ENCODE measurements around the gene CHST14.

CHST14 gene

DNA sequence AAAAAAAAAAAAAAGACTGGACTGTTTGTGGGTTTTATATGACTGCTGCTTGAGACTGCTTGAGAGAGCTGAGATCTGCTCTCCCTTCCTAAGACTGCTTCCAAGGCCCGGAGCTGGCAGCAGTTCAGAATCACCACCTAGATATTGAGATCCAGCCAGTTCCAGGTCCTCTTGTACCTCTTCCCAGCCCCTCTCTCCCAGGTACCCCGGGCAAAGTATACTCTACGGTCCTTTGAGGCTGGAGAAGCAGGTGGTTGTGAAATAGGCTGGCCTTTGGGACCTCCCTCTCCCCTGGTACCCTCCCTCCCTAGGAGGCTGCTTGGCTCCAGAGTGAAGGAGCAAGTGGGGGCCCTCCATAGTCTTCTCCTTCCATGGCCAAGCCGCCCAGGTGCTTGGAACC lies 42.6 kb upstream of the CHST14 start:
- H3K36me3 Mint-ChIP-seq (ENCODE audit: low read depth), result no peaks in the 10 kb centered on the region
- H3K9me3 Mint-ChIP-seq, result no peaks in the 10 kb centered on the region
- H3K4me1 Mint-ChIP-seq, result peaks cover 14% of the 10 kb centered on the region
- peaks cover 22% of the 10 kb centered on the region for H3K27me3 Mint-ChIP-seq (ENCODE audit: low read depth)
- H3K4me3 Mint-ChIP-seq, result no peak overlapping the region
- no peak overlapping the region for H3K27ac Mint-ChIP-seq
- TF ChIP-seq CTCF (IDR thresholded peaks at IDR 0.05; ENCODE audit: unreplicated experiment in 3 of 3), result no peak

- peaks cover 14% of the 10 kb centered on the region for H3K4me1 Mint-ChIP-seq
- H3K36me3 Mint-ChIP-seq (ENCODE audit: low read depth), result no peaks in the 10 kb centered on the region
- H3K9me3 Mint-ChIP-seq, result no peaks in the 10 kb centered on the region
- no peak overlapping the region for H3K27ac Mint-ChIP-seq
- no peak for TF ChIP-seq CTCF (IDR thresholded peaks at IDR 0.05; ENCODE audit: unreplicated experiment in 3 of 3)
- no peak overlapping the region for H3K4me3 Mint-ChIP-seq
- H3K27me3 Mint-ChIP-seq (ENCODE audit: low read depth), result peaks cover 24% of the 10 kb centered on the region
Measured at GRCh38 chr15:40429068-40429710, 41.6 kb upstream of the CHST14 start.

GRCh38 chr15:40430271-40430805 lies 40.4 kb upstream of the CHST14 start:
- Mint-ChIP-seq H3K9me3 (no peaks in the 10 kb centered on the region), H3K4me1 (peaks cover 8% of the 10 kb centered on the region), H3K36me3 (ENCODE audit: low read depth) (no peaks in the 10 kb centered on the region), H3K27ac (no peak overlapping the region), H3K27me3 (ENCODE audit: low read depth) (peaks cover 35% of the 10 kb centered on the region), H3K4me3 (peak overlapping the region in 1 of 3 experiments; percentile 4)
- TF ChIP-seq CTCF (IDR thresholded peaks at IDR 0.05; ENCODE audit: unreplicated experiment in 3 of 3), result no peak

DNA sequence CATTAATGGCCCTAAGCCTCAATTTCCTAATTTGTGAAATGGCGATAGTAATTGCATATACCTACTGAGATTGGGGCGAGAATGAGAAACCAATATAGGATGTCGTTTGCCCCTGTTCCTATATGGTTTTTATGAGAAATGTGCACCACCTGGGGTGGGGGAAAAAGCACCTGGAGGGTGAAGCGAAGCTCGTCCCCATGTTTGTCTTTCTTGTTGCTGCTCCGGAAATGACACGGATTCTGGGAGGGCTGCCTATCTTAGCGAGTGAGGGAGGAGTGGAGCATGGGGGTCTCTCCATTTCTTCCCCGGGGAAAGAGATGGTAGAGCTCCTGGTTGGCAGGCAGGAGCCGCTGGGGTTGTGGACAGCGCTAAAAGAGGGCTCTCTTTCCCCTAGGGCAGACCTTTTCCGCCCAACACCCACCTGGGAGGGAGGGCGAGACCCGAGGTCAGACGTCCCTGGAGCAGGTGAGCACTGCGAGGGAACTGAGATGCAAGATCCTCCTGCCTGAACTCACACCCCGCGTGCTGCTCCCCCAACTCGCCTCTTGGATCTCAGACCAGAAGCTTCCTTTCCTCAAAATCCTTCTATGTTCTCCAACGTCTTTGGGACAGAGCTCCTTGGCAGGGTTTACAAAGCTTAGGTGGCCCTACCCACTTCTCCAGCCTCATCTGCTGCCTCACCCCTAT lies 35.6 kb upstream of the CHST14 start:
- Mint-ChIP-seq H3K27ac (no peak overlapping the region), H3K27me3 (ENCODE audit: low read depth) (peaks cover 71% of the 10 kb centered on the region), H3K9me3 (no peaks in the 10 kb centered on the region), H3K4me1 (peaks cover 36% of the 10 kb centered on the region), H3K36me3 (ENCODE audit: low read depth) (no peaks in the 10 kb centered on the region), H3K4me3 (peak overlapping the region; percentile 60 to 78 (median 62))
- no peak for TF ChIP-seq CTCF (IDR thresholded peaks at IDR 0.05; ENCODE audit: unreplicated experiment in 3 of 3)

DNA sequence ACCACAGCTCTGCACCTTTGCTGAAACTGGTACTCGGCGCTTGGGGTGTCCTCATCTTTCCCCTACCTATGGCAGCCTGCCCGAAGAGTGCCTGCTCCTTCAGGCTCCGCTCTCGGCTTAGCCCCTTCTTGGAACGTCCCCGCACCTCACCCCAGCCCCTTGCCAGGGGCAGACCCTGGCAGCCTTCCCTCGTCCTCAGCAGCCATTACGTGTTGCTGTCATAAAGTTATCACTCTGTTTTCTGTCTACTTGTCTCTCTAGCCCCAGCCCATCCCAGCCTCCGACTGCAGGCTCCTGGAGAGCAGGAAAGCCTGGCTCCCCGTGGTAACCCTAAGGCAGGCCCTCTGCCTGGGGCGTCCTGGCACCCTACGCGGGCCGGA lies 35.1 kb upstream of the CHST14 start:
- Mint-ChIP-seq H3K4me1 (peaks cover 32% of the 10 kb centered on the region), H3K36me3 (ENCODE audit: low read depth) (no peaks in the 10 kb centered on the region), H3K4me3 (peak overlapping the region; percentile 58 to 78 (median 60)), H3K9me3 (no peaks in the 10 kb centered on the region), H3K27me3 (ENCODE audit: low read depth) (peaks cover 66% of the 10 kb centered on the region), H3K27ac (no peak overlapping the region)
- TF ChIP-seq CTCF (IDR thresholded peaks at IDR 0.05; ENCODE audit: unreplicated experiment in 3 of 3), result no peak

Data from nephron (organoid).